Activated naive CD4-positive, alpha-beta T cell treated with anti-CD3 and anti-CD28 coated beads, Interleukin-2, amount 50 U/mL, for 16 hours (primary cell): Measurements from ENCODE around the gene OLIG3.
A peak's percentile ranks its signal among the peaks of the same experiment; 100 is the strongest.

Source experiments
- DNase-seq: peaks from one replicate; pipeline ENCODE4 v3.0.0-alpha.2; 2020

The OLIG3 gene

GRCh38 chr6:137495703-137496336, 1.6 kb upstream of the OLIG3 start:
- DNase-seq: peak; percentile 14

GRCh38 chr6:137494988-137495702, 951 bp upstream of the OLIG3 start:
- DNase-seq: no peak

GRCh38 chr6:137493218-137494038, 766 bp downstream of the OLIG3 start:
- peak; percentile 14 for DNase-seq

- DNase-seq: no peak
These were observed 1.6 kb downstream of the OLIG3 start for GRCh38 chr6:137492289-137493217.

- no peak for DNase-seq
These were observed 2.7 kb downstream of the OLIG3 start for GRCh38 chr6:137491478-137491877.

GRCh38 chr6:137490961-137491360, 3.2 kb downstream of the OLIG3 start:
- DNase-seq: no peak

GRCh38 chr6:137490006-137490905, 3.9 kb downstream of the OLIG3 start:
- no peak for DNase-seq

GRCh38 chr6:137489046-137490005, 4.9 kb downstream of the OLIG3 start:
- no peak for DNase-seq

GRCh38 chr6:137488150-137489045, 5.8 kb downstream of the OLIG3 start:
- peak; percentile 29 for DNase-seq

- no peak for DNase-seq
These were observed 6.4 kb downstream of the OLIG3 start for GRCh38 chr6:137487869-137488149.

GRCh38 chr6:137487181-137487868, 6.9 kb downstream of the OLIG3 start:
- DNase-seq: no peak

- no peak for DNase-seq
These were observed 7.8 kb downstream of the OLIG3 start for GRCh38 chr6:137486416-137486815.

- no peak for DNase-seq
These were observed 13.8 kb downstream of the OLIG3 start for GRCh38 chr6:137480431-137480830.

GRCh38 chr6:137475103-137475502, 19.1 kb downstream of the OLIG3 start:
- DNase-seq: no peak

- DNase-seq: no peak
These were observed 20.6 kb downstream of the OLIG3 start for GRCh38 chr6:137473598-137473997.

- no peak for DNase-seq
These were observed 21.5 kb downstream of the OLIG3 start for GRCh38 chr6:137472641-137473137.

GRCh38 chr6:137471986-137472385, 22.2 kb downstream of the OLIG3 start:
- no peak for DNase-seq

GRCh38 chr6:137471497-137471896, 22.7 kb downstream of the OLIG3 start:
- DNase-seq: no peak

GRCh38 chr6:137467211-137467610, 27.0 kb downstream of the OLIG3 start:
- DNase-seq: no peak
